ENCODE measurements around the gene LRFN2. TPM values are rescaled to one million over a fixed set of nuclear protein-coding genes. Genes with fewer than 3 reads are reported as not detected.

The LRFN2 gene
- total RNA-seq, 1 experiment from 2014 or later, result not detected

DNA sequence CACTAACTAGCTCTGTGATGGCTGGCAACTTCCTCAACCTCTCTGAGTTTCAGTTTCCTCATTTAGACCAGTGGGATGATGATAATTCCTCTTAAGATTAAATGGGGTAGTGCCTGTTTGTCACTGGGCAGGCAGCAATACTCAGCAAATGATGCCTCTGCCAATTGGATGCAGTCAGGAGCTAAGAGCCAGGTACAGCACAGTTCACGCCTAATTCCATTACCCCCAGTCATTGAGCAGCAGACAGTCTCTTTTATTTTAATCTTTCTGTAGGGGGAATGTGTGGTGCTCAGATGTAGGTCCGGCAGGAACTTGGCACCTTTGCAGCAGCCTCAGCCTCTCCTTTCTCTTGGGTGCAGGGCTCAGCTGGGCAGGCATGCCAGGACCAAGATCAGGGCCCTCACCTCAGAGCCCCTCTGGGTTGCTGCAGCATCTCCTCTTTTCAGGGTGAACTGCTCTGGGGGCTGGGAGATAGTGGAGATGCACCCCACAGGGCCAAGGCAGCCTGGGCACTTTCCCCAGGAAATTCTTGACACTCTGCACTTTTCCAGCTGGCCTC, 243.8 kb downstream of the LRFN2 start:
- no peaks in the 10 kb centered on the region for H3K9me3 Mint-ChIP-seq (ENCODE audit: unreplicated experiment)
- H3K4me1 Mint-ChIP-seq (ENCODE audit: low read depth, unreplicated experiment), result no peaks in the 10 kb centered on the region
- no peak overlapping the region for H3K27ac Mint-ChIP-seq (ENCODE audit: unreplicated experiment)
- Histone ChIP-seq H3K27me3 (replicated peaks; ENCODE audit: control insufficient read depth, insufficient read depth, low read length) (no peaks in the 10 kb centered on the region), H3K4me1 (no peaks in the 10 kb centered on the region), H3K36me3 (ENCODE audit: control insufficient read depth, insufficient read depth, low read length) (no peaks in the 10 kb centered on the region), H3K9me3 (no peaks in the 10 kb centered on the region), H3K4me3 (ENCODE audit: low read depth, low read length) (no peak overlapping the region)
- ChIA-PET POLR2A (no interaction called here), CTCF (interaction anchor here (1.7 kb wide), 1 partner anchor 14 kb away, joined by 5 read pairs; no protein-coding TSS in a partner anchor)
- BruUV-seq (replicated peaks), result no TSS peak
- DNase-seq, result no peak
- TF ChIP-seq CTCF (IDR thresholded peaks at IDR 0.05; ENCODE audit: insufficient read depth in 1 of 2, low read depth in 1 of 2, low read length in 1 of 2, severe bottlenecking in 1 of 2, unreplicated experiment in 1 of 2), result no peak
- intact Hi-C loops (cut with micrococcal nuclease; ENCODE audit: unreplicated experiment), result loop anchor here (10.0 kb wide), 1 partner anchor 361 kb away; no protein-coding TSS in a partner anchor
- no peak overlapping the region for H3K4me3 Mint-ChIP-seq (ENCODE audit: unreplicated experiment)
- no peaks in the 10 kb centered on the region for H3K36me3 Mint-ChIP-seq (ENCODE audit: insufficient read depth, unreplicated experiment)
- H3K27me3 Mint-ChIP-seq (ENCODE audit: insufficient read depth, unreplicated experiment), result peaks cover 22% of the 10 kb centered on the region

DNA sequence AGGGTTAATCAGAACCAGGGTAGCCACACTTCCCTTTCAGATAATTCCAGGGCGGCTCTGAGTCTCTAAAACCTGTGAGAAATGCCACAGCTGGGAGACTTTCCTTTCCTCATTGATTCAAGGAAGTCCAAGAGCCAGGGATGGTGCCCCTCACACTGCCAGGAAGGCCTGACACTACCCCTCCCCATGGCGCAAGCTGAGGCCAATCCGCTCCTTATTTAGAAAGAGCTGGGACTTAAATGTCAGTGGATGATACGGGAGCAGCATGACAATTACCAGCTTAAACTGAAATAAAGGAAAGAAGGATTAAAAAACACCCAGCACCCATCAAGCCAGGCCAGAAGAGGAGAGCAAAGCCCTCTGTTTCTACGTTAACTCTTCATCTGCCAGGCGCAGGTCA, 244.4 kb downstream of the LRFN2 start:
- TF ChIP-seq CTCF (IDR thresholded peaks at IDR 0.05; ENCODE audit: insufficient read depth in 1 of 2, low read depth in 1 of 2, low read length in 1 of 2, severe bottlenecking in 1 of 2, unreplicated experiment in 1 of 2), result no peak
- BruUV-seq (replicated peaks), result no TSS peak
- Histone ChIP-seq H3K9me3 (no peaks in the 10 kb centered on the region), H3K4me1 (no peaks in the 10 kb centered on the region), H3K36me3 (ENCODE audit: control insufficient read depth, insufficient read depth, low read length) (no peaks in the 10 kb centered on the region), H3K27me3 (replicated peaks; ENCODE audit: control insufficient read depth, insufficient read depth, low read length) (no peaks in the 10 kb centered on the region; the same call in 1 of the 2 replicates), H3K4me3 (ENCODE audit: low read depth, low read length) (no peak overlapping the region)
- DNase-seq, result no peak
- CTCF ChIA-PET, result interaction anchor here (0.7 to 1.7 kb wide), 2 partner anchors 10 to 14 kb away, joined by 3 to 5 read pairs; no protein-coding TSS in a partner anchor
- Mint-ChIP-seq H3K9me3 (ENCODE audit: unreplicated experiment) (no peaks in the 10 kb centered on the region), H3K27me3 (ENCODE audit: insufficient read depth, unreplicated experiment) (peaks cover 26% of the 10 kb centered on the region), H3K27ac (ENCODE audit: unreplicated experiment) (no peak overlapping the region), H3K36me3 (ENCODE audit: insufficient read depth, unreplicated experiment) (no peaks in the 10 kb centered on the region), H3K4me1 (ENCODE audit: low read depth, unreplicated experiment) (no peaks in the 10 kb centered on the region), H3K4me3 (ENCODE audit: unreplicated experiment) (no peak overlapping the region)
- POLR2A ChIA-PET, result no interaction called here
- intact Hi-C loops (cut with micrococcal nuclease; ENCODE audit: unreplicated experiment), result loop anchor here (10.0 kb wide), 1 partner anchor 362 kb away; no protein-coding TSS in a partner anchor

DNA sequence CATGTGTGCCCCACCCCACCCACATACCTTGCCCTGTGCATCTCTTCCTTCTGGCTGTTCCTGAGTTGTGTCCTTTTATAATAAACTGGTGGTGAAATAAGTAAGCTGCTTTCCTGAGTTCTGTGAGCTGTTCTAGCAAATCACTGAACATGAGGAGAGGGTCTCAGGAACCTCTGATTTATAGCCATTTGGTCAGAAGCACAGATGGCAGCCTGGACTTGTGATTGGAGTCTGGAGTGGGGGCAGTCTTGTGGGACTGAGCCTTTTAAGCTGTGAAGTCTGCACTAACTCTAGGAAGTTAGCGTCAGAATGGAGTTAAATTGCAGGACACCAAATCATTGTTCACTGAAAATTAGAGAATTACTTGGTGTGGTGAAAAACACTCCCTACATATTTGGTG, 245.4 kb downstream of the LRFN2 start:
- POLR2A ChIA-PET, result no interaction called here
- Histone ChIP-seq H3K4me3 (ENCODE audit: low read depth, low read length) (no peak overlapping the region), H3K36me3 (ENCODE audit: control insufficient read depth, insufficient read depth, low read length) (no peaks in the 10 kb centered on the region), H3K4me1 (no peaks in the 10 kb centered on the region), H3K9me3 (no peaks in the 10 kb centered on the region), H3K27me3 (replicated peaks; ENCODE audit: control insufficient read depth, insufficient read depth, low read length) (no peaks in the 10 kb centered on the region; the same call in none of the 2 replicates)
- H3K27me3 Mint-ChIP-seq (ENCODE audit: insufficient read depth, unreplicated experiment), result peaks cover 31% of the 10 kb centered on the region
- intact Hi-C loops (cut with micrococcal nuclease; ENCODE audit: unreplicated experiment), result loop anchor here (10.0 kb wide), 1 partner anchor 363 kb away; no protein-coding TSS in a partner anchor
- no peaks in the 10 kb centered on the region for H3K9me3 Mint-ChIP-seq (ENCODE audit: unreplicated experiment)
- no peak overlapping the region for H3K4me3 Mint-ChIP-seq (ENCODE audit: unreplicated experiment)
- no peak for DNase-seq
- H3K4me1 Mint-ChIP-seq (ENCODE audit: low read depth, unreplicated experiment), result no peaks in the 10 kb centered on the region
- no peaks in the 10 kb centered on the region for H3K36me3 Mint-ChIP-seq (ENCODE audit: insufficient read depth, unreplicated experiment)
- CTCF ChIA-PET, result no interaction called here
- no peak overlapping the region for H3K27ac Mint-ChIP-seq (ENCODE audit: unreplicated experiment)
- no peak for TF ChIP-seq CTCF (IDR thresholded peaks at IDR 0.05; ENCODE audit: insufficient read depth in 1 of 2, low read depth in 1 of 2, low read length in 1 of 2, severe bottlenecking in 1 of 2, unreplicated experiment in 1 of 2)
- BruUV-seq (replicated peaks), result no TSS peak

All from Caco-2 (cell line).